Islet of Langerhans (tissue), 1 donor: Measurements from ENCODE around the gene ATP1A3.
"Not testable (repeated sequence)": the region's sequence is repeated elsewhere in the genome, so short reads cannot be mapped to it uniquely, and the experiment has no call there.

Experiments used
- FAIRE-seq: peaks from one replicate; lab custom pipeline; 2011; peaks lifted over from hg19 to GRCh38; lab: Jason Lieb, UNC

The ATP1A3 gene

DNA sequence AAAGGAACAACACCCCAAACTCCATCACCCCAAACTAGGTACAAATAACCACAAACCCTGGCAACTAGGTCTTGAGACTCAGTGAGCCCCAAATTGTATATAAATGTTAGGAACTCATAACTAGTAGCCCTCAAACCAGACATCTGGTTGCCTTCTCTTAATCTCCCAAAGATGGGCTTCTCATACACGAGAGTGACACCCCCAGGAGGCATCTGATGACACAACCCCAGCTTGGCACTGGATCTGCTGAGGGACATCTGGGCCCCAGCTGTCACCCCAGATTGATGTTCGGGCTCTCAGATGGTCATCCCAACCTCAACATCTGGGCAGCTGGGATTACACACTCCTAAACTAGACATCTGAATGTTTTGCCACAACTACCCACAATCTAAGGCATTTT is 49.7 kb downstream of the ATP1A3 start:
- no peak for FAIRE-seq

DNA sequence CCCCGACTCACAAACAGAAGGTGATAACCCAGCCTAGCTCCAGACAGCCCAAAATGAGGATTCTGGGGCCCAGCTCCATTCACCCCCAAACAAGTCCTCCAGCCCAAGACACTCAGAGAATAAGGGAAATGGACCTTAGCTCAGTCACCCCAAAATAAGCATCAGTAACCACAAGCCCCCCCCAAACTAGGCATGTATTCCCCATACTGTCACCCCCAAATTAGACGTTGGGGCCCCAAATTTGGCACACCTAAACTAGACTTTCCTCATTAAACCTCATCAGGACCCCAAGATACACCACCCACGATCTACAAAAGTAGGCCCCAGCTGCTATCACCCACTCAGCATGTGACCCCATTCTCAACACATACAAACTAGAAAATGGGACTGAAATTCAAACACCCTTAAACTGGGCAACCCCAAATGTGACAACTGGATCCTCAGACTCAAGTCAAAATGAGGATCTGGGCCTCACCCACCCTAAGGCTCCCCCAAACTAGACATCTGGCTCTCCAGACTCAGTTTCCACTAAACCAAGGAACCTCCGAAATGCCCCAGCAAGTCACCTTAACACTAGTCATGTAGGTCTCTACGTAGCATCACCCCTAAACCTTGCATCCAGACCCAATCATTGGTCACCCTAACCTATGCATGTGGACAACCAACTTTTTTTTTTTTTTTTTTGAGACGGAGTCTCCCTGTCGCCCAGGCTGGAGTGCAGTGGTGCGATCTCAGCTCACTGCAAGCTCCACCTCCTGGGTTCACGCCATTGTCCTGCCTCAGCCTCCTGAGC is 52.4 kb downstream of the ATP1A3 start:
- no peak for FAIRE-seq

DNA sequence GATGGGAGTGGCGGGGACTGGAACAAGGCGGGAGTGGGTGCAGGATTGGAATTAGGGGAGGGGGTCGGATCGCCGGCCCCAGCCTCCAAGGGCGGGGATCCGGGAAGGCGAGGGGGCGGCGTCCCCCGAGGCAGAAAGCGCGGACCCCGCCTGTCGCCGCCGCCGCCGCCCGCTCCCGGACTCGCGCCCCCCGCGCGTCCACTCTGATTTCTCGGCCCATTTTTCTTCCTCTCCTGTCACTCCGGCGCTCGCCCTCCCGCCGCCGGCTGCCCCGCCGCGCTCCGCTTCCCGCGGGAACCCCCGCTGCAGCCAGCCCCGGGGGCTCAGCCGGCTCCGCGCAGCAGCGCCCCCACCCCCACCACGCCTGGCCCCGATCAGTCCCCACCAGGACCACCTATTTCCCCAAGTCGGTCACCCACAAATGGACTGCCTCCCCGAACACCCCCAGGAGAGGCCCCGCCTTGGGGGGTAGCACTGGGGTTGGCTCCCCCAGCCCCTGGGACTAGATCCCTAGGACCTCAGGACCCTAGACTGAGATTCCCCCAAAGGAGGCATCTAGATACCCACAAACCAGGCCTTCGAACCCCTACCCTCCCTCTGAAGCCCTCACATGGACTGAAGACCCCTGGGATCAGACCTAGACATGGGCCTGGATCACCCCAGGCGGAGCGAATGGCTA is 53.2 kb downstream of the ATP1A3 start:
- FAIRE-seq, result no peak

DNA sequence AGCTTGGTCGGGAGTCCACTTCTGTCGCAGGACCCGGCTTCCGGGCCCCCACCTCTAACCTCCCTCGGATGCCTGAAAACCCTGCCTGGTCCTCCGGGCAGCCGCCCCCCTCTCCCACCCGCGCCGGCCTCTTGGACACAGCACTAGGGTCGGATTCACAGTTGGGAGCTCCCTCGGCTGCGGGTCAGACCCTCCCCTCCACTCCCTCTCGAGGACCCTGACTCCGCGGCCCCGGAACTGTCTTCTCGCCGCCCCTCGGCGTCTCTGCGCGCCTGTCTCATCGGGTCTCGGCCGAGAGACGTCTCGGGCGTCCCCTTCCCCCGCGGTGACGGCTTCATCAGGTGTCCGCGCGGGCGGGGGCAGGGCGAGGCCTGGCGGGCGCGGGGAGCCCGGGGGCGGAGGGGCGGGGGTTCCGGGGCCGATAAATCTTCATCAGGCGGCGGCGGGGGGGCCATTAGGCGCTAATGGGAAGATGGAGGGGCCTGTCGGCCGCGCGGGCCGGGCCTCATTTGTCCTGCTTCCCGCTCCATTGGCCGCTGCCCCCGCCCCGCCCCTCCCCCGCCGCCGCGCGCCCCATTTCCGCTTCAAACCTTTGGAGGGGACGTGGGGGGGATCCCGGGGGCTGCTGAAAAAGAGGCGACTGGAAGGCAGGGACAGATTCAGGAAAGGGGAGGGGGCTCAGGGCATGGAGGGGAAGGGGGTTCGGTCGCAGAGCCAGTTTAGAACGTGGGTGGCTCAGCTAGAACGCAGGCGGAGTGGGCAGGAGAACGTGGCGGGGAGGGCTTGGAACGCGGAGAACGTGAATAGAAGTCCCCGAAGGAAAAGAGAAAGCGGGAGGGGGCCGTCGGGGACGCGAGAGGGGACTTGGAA is 53.9 kb downstream of the ATP1A3 start:
- FAIRE-seq, result no peak

DNA sequence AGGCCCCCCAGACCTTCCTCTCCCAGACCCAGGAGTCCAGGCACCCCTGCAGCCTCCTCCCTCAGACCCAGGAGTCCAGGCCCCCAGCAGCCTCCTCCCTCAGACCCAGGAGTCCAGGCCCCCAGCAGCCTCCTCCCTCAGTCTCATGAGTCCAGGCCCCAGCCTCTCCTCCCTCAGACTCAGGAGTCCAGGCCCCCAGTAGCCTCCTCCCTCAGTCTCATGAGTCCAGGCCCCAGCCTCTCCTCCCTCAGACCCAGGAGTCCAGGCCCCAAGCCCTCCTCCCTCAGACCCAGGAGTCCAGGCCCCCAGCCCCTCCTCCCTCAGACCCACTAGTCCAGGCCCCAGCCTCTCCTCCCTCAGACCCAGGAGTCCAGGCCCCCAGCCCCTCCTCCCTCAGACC is 54.8 kb downstream of the ATP1A3 start:
- FAIRE-seq, result not testable (repeated sequence)

DNA sequence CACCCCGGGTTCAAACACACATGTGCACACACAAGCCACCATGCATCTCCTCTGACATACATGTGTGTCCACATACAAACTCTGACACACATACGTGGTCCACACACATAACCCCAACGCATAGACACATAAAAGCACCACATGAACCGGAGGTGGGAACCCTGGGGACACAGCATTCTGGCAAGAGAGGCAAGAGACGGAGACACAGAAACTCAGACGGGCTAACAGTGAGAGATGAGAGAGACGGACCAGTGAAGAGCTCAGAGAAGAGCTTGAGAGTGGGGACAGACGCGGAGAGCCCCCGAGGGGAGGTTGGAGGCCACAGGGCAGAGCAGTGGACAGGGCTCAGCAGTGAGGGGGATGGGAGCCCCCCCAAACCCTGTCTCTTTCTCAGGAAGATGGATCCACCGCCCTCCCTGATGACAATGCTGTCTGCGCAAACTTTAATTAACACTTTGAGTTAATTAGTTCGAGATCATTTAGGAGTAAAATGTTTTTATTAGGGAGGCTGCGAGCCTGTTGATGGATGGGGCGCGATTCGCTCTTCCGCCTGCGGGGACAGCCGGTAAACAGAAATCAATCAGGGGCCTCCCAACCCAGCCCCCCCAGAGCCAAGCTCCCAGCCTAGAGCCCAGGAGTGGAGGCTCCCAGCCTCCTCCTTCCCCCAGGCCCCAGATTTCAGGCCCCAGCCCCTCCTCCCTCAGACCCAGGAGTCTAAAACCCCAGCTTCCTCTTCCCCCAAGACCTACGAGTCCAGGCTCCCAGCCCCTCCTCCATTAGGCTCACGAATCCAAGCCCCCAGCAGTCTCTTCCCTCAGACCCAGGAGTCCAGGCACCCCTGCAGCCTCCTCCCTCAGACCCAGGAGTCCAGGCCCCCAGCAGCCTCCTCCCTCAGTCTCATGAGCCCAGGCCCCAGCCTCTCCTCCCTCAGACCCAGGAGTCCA is 56.2 kb downstream of the ATP1A3 start:
- FAIRE-seq, result no peak

DNA sequence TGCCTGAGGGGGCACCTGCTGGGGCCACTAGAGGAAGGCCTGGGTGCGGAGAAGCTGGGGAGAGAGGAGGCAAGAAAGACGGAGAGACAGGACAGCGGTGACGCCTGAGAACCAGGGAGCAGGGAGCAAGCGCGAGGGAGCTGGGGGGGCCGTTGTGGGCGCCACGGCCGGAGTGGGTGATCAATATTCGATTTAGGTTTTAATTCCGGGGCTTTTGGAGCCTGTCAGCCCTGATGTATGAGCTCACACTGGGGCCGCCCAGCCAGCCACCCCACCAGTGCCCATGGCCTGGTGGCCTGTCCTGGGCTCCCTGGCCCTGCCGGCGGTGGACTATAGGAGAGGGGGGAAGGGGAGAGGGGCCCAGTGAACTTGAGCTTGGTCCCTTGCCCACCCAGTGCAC is 57.1 kb downstream of the ATP1A3 start:
- FAIRE-seq, result no peak

DNA sequence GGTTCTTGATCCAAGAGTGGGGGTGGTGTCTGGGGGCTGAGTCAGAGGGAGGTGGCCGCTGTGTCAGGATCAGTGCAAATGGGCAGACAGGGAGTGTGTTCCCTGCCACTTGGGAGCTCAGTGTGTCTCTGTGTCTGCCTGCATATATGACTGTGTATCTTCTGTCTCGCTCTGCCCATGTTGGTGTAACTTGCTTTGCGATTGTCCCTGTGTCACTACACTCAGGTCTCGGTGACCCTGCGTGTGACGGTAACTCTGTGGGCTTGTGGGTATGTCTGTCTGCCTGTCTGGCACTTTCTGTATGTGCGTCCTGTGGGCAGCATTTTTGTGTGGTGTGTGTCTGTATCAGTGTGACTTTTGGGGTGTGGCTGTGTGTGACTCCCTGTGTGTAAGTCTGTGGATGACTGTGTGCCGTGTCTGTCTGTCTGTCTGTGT is 57.6 kb downstream of the ATP1A3 start:
- FAIRE-seq, result no peak

DNA sequence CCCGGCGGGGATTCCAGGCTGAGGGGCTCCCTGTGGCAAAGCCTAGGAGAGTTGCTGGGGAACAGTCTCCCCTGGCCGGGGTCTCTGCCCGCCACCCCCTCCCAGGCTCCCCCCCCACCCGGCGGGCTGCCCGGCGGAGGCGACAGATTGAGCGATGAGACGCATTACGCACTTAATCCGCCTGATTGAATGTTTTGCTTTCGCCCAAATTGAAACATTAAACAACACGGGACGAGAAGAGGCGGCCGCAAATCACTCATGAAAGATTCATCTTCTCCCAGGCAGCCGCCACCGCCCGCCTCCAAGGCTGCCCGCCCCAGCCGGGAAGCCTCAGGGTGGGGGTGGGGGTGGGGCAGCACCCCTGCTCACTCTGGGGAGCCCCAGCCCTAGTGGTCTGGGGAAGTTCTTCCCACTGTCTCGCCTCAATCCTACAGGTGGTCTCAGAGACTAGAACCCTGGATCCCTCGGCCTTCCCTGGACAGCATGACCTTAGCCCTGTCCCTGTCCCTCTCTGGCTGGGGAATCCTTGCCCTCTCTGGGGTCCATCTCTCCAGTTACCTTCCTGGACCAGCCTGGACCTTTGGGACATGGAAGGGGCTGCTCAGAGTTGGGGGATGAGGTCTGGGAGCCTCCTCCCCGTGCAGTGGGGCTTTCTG is 58.1 kb downstream of the ATP1A3 start:
- no peak for FAIRE-seq

DNA sequence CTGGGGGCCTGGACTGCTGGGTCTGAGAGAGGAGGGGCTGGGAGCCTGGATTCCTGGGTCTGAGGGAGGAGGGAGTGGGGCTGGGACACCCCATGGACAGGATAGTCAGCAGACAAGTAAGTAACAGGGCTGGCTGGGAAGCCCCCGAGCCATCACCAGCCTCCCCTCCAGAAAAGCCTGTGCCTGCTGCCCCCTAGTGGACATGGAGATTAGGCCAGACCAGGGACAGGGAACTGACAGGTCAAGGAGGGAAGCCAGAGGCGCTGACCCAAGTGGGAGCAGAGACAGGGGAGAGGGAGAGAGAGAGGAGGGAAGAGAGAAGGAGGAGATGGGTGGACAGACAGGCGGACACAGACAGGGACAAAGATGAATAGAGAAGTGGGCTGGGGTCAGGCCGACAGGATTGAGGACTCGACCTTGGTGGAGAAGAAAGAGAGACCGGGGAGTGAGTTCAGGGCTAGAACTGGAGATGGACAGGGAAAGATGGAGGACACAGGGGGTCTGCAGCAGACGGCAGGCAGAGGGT is 59.1 kb downstream of the ATP1A3 start:
- no peak for FAIRE-seq

DNA sequence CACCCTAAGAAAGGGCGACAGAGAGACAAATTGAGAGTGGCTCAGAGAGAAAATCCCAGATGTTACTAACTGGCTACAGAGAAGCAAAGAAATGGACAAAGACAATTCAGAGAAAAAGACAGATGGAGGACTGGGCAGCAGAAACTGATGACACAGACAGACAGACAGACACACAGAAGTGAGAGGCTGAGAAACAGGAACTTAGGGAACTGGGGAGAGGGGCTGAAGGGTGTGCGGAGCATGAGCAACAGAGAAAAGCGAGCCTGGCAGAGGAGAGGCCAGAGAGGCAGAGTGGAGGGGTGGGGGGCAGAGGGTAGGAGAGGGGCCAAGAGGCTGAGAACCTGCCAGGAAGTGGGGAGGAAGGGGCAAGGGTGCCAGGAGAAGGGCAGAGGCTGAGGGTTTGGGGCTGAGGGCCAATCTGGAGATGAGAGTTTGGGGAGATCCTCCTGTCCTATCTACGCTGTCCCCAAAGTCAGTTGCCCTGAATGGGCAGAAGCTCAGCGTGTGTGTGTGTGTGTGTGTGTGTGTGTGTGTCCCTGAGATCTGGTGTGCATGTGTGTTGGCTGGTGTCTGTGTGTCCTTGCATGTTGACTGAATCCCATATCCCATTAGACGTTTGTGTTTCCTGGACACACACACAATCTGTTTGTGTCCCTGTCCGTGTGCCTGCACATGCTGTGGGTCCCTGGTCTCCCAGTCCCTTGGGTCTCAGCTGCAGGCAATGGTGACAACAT is 60.2 kb downstream of the ATP1A3 start:
- no peak for FAIRE-seq

DNA sequence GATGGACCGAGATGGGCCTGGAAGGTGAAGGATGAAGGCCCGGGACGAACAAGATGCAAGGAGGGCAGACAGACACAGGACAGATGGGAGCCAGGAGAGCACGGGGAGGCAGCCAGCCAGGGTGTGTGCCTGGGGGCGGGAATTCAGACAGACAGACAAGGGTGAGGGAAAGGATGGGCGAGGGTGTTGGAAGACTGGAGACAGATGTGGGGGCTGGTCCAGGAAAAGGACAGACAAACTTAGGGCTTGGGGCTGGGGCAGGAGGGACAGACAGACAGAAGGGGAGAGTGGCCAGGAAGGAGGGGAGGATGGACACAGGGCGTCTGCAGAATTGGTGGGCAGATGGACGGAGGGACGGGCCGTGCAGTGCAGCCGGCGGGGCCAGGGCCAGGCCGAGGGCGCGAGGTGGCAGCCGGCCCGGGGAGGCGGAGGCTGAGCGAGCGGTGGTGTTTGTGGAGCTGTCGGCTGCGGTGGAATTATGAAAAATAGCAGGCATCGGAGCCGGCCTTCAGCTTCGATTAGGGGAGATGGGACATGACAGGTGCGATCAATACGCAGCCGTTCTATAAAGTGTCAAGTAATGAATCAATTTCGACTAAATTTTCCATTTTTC is 61.2 kb downstream of the ATP1A3 start:
- no peak for FAIRE-seq

DNA sequence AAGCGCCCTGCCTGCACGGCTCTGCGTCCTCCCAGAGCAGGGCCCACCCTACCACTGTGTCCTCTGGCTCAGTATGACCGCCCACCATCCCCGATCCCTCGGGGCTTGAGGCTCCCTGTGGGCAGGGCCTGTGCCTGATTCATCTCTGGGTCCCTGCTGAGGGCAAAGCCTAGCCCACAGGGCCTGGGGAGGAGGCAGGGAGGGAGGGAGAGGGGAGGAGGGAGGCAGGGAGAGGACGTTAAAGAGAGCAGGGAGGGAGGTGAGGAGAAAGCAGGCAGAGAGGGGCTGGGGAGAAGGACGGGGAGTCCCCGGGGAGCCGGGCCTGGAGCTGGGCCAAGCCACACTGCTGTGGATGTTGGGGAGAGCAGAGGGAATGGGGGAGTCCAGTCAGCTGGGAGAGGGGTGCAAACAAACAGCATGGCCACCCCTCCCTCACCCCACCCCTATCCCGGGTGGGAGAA is 61.7 kb downstream of the ATP1A3 start:
- no peak for FAIRE-seq

DNA sequence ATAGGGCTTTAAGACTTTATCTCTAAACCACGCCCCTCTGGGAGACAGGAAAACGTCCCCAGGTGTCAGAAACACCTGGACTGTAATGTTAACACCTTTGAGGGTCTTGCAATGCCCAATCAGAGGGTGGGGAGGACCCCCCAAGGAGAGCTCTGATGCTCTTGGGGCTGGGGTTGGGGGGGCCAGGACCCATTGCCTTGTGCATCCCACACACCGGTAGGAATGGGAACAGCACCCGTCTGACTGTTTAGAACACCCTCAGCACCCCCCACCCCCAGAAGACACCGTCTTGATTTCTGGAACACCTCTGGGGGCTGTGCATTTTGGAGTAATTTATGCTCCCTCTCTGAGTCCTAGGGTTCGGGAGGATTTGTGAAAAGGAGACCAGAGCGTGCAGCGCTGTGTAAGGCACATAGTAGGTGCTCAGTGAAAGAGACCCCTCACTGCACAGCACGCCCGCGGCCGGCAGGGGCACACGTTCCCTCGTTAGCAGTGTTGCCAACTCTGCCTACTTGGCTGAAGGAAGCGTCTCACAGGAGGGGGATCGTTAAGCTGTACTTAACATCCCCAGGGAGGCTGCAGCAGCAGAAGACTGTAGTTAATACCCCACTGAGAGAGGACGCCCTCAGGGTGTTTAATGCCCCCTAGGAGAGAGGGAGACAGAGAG is 63.0 kb downstream of the ATP1A3 start:
- no peak for FAIRE-seq

DNA sequence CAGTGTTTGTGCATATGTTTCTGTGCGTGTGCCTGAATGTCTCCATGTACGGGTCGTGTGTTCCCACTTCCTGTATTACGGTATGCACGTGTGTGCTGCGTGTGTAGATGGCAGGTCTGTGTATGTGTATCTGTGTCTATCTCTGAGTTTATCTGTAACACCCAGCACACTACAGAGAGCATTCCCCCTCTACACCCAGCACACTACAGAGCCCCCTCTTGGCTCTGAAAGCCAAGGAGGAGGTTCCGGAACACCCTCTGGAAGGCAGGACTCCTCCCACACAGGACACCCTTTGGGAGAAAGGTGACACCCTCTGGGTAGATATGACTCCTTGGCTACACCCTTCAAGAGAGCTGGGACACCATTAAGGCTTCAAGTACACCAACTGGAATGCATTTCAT is 63.7 kb downstream of the ATP1A3 start:
- FAIRE-seq, result no peak

DNA sequence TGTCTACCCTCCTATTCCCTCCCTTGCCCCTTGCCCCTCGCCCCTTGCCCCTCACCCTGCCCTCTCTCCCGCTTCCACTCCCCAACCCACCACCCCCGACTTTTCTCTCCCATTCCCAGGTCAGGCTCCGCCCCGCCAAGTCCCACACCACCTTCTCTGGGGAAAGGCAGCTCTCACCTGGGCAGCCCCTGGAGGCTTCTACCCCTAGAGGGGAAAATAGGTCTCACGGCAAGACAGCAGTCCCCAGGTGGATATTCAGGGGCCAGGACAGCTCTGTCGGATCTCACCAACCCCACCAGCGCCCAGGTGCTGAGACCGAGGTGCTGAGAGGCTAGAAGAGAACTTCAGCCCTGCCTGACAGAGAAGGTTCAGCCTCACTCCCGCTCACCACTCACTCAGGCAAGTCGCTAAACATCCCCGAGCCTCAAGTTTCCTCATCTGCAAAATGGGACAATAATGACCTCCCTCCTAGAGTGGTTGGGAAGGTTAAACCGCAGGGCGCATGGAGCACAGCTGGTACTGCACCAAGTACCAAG is 64.4 kb downstream of the ATP1A3 start:
- no peak for FAIRE-seq

DNA sequence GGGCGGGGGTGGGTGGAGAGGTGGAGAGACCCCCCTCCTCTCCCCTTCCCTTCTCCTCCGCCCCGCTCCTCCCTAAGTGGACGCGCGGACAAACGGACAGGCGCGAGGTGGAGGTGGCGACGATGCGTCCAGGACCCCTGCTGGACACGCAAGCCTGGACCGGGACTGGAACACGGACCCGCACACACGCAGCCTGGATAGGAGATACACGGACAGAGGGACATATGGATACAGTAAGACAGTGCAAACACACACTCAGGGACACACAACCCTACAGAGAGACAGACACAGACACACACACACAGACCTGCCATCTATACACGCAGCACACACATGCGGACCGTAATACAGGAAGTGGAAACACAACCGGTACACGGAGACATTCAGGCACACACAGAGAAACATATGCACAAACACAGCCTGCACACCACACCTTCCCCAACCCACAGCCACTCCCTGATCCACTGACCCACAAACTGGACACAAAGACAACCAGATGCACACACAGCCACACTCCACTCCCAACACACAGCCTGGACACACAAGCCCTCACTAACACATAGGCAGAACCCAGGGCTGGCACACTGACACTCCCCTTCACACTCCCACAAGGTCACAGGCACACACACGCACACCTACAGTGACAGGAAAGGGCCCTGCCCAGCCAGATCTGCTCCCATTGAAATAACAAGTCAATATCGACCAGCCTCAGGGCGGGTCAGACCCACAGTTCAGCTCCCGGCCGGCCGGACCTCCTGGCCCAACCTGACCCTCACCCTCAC is 65.1 kb downstream of the ATP1A3 start:
- FAIRE-seq, result no peak

DNA sequence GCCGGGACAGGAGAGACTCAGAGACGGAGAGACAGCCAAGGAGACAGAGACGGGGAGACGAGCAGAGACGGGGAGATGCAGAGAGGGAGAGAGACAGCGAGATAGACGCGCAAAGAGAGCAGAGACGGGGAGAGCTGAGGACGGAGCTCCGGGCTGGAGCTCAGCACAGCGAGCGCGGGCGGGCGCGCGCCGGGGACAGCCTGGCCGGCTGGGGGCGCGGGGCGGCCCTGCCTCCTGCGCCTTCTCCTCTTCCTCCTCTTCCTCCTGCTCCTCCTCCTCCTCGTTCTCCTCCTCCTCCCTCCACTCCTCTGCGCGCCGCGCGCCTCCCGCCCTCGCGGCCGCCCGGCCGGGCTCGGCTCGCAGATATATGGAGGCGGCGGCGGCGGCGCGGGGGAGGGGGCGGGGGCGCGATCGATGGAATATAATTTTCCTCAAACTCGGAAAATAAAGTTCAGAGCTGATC is 65.8 kb downstream of the ATP1A3 start, which contains the start of gene ERFL:
Gene ERFL (minus strand): TSS at position 229 of the 463 bp plus-strand sequence. CDS start 15,530 bp downstream, outside the sequence.
- no peak for FAIRE-seq
